ENCODE data around the gene CHSY1.

CHSY1 gene

DNA sequence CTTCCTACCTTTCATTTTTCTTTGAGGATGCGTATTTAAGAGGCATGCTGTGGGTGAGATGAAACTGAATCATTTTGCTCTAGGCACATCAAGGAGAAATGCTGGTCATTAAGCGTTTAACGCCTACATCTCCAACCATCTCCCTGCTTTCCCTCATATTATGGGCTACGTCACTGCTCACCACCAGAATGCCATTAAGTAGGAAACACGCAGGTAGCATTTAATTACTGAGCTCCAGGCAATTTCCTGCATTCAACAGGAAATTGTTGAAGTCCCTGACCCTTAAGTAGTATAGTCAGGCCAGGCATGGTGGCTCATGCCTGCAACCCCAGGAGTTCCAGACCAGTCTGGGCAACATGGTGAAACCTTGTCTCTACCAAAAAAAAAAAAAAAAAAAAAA lies 66.1 kb downstream of the CHSY1 start:
- TF ChIP-seq, protein P1, sequence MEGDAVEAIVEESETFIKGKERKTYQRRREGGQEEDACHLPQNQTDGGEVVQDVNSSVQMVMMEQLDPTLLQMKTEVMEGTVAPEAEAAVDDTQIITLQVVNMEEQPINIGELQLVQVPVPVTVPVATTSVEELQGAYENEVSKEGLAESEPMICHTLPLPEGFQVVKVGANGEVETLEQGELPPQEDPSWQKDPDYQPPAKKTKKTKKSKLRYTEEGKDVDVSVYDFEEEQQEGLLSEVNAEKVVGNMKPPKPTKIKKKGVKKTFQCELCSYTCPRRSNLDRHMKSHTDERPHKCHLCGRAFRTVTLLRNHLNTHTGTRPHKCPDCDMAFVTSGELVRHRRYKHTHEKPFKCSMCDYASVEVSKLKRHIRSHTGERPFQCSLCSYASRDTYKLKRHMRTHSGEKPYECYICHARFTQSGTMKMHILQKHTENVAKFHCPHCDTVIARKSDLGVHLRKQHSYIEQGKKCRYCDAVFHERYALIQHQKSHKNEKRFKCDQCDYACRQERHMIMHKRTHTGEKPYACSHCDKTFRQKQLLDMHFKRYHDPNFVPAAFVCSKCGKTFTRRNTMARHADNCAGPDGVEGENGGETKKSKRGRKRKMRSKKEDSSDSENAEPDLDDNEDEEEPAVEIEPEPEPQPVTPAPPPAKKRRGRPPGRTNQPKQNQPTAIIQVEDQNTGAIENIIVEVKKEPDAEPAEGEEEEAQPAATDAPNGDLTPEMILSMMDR (IDR thresholded peaks at IDR 0.05) = no peak
- Histone ChIP-seq H3K4me1 (ENCODE audit: control insufficient read depth in 1 of 2, insufficient read depth in 1 of 2, low read depth in 1 of 2, low read length in 1 of 2) (peaks cover 50 to 52% of the 10 kb centered on the region in 2 experiments), H3K4me3 (ENCODE audit: low read depth in 1 of 2, low read length in 1 of 2) (no peak overlapping the region)

DNA sequence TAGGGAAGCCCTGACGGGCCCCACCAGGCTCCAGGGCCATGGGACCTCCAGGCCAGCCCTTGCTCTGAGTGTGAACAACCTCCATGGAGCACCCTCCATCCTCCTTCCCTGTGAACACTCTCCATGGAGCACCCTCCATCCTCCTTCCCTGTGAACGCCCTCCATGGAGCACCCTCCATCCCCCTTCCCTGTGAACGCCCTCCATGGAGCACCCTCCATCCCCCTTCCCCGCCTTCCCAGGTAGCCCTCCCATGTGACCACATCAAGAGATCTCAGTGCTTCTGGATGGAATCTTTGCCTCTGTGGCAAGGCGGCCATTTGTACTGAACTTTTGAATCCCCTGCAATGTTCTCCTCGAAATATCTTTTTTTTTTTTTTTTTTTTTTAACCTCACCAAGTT lies 66.5 kb downstream of the CHSY1 start:
- peak overlapping the region; percentile 95 for H3K27ac ChIP-seq
- TF ChIP-seq, protein P1 (IDR thresholded peaks at IDR 0.05) = no peak
- H3K4me3 ChIP-seq (ENCODE audit: low read depth in 1 of 2, low read length in 1 of 2) = no peak overlapping the region
- H3K9me3 ChIP-seq = no peaks in the 10 kb centered on the region
- no peaks in the 10 kb centered on the region for H3K27me3 ChIP-seq
- no peaks in the 10 kb centered on the region for H3K36me3 ChIP-seq
- peaks cover 51% of the 10 kb centered on the region in 2 experiments for H3K4me1 ChIP-seq (ENCODE audit: control insufficient read depth in 1 of 2, insufficient read depth in 1 of 2, low read depth in 1 of 2, low read length in 1 of 2)

More for the DNA sequence above, 66.1 kb downstream of the CHSY1 start:
- no peaks in the 10 kb centered on the region for H3K36me3 ChIP-seq
- H3K9me3 ChIP-seq = no peaks in the 10 kb centered on the region
- peak overlapping the region; percentile 31 for H3K27ac ChIP-seq
- H3K27me3 ChIP-seq = no peaks in the 10 kb centered on the region

DNA sequence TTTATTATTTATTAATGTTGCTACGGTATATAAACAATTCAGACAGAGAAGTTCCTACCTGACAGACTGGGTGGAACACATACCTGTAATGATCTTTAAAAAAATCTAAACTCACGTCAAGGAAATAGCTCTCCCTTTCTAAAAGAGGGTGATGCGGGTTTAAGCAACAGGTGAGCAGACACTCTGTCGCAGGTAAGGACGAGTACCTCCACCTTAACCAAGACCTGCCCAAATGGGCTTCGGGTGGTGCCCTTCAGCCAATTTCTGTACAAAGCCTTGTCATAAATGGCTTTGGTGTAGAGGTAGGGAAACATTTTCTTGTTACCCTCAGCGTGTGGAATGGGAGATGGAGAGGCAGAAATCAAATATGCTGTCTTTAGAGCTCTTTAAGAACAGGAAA lies 67.0 kb downstream of the CHSY1 start:
- Histone ChIP-seq H3K9me3 (no peaks in the 10 kb centered on the region), H3K36me3 (no peaks in the 10 kb centered on the region), H3K27me3 (no peaks in the 10 kb centered on the region), H3K4me1 (ENCODE audit: control insufficient read depth in 1 of 2, insufficient read depth in 1 of 2, low read depth in 1 of 2, low read length in 1 of 2) (peaks cover 51% of the 10 kb centered on the region in 2 experiments), H3K27ac (peak overlapping the region; percentile 95), H3K4me3 (ENCODE audit: low read depth in 1 of 2, low read length in 1 of 2) (no peak overlapping the region)
- TF ChIP-seq, protein P1 (IDR thresholded peaks at IDR 0.05) = no peak

DNA sequence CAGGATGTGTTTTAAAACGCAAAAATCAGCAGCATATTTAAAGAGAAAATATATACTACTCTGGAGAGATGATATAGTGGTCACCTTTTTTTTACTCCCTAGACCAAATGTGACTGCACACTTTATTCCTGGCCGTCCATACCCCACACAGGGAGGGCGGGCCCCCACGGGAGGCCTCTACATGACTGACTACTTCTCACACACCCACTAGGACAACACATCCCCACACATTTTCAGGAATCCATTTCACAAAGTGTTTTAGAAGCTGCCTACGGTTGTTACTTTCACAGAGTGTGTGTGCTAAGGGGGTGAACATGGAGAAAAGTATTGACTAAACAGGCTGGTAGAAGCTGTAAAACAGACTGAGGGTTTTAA lies 67.9 kb downstream of the CHSY1 start:
- H3K4me1 ChIP-seq (ENCODE audit: control insufficient read depth in 1 of 2, insufficient read depth in 1 of 2, low read depth in 1 of 2, low read length in 1 of 2) = peaks cover 48 to 49% of the 10 kb centered on the region in 2 experiments
- no peak overlapping the region for H3K4me3 ChIP-seq (ENCODE audit: low read depth in 1 of 2, low read length in 1 of 2)
- H3K27ac ChIP-seq = peak overlapping the region; percentile 95
- H3K36me3 ChIP-seq = no peaks in the 10 kb centered on the region
- TF ChIP-seq, protein P1 (IDR thresholded peaks at IDR 0.05) = no peak
- H3K27me3 ChIP-seq = no peaks in the 10 kb centered on the region
- no peaks in the 10 kb centered on the region for H3K9me3 ChIP-seq

DNA sequence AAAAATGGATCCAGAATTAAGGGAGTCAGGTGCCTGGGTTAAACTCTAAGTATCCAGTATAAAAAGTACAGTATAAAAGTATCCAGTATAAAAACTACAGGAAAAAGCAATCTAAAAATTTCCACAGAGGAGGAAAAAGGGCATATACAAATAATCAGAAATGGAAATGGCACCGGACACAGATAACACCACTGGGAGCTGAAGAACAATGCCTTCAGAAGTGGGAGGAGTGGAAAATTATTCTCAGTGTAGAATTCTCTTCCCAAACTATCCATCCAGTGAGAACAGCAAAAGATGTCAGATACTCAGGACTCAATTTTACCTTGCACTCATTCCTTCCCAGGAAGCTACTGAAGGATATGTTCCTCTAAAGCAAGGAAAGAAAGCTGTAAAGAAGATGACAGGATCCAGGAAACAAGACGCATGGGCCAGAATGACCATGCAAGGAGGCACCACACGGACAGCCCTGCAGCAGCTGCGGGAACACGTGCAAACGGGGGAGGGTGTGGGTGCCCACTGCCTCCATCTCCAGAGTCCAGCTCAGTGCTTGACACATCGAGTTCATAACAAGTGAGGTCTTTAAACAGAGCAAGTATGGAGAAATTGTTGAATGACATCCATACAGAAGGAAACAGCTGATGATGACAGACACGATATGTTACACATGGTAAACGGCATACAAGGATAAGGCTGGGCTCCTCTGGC lies 68.5 kb downstream of the CHSY1 start:
- TF ChIP-seq, protein P1 (IDR thresholded peaks at IDR 0.05) = no peak
- Histone ChIP-seq H3K9me3 (no peaks in the 10 kb centered on the region), H3K27ac (peak overlapping the region; percentile 95), H3K36me3 (peaks cover 3% of the 10 kb centered on the region), H3K4me1 (ENCODE audit: control insufficient read depth in 1 of 2, insufficient read depth in 1 of 2, low read depth in 1 of 2, low read length in 1 of 2) (peaks cover 46 to 50% of the 10 kb centered on the region in 2 experiments), H3K4me3 (ENCODE audit: low read depth in 1 of 2, low read length in 1 of 2) (no peak overlapping the region), H3K27me3 (no peaks in the 10 kb centered on the region)

Measured in neutrophil (primary cell).